MCF 10A (cell line): ENCODE data around the gene RUVBL1. TPM values are rescaled to one million over a fixed set of nuclear protein-coding genes. Genes with fewer than 3 reads are reported as not detected.

Source experiments
- BruUV-seq: library from RNA; stranded (reverse); fragments of 400-500 nt; replicated peaks from 2 replicates; lab custom pipeline; 2021; lab: Mats Ljungman, UMichigan
- CTCF ChIA-PET: fragments of 300-600 bp; sonication (Branson Sonifier 250); formaldehyde crosslinking; extraction: SDS; loops from one replicate; lab custom pipeline; 2021; ENCODE audit warnings: antibody characterized with exemption, inconsistent platforms; lab: Yijun Ruan, JAX
- POLR2A ChIA-PET: fragments of 300-600, 350-650 bp; sonication (Branson Sonifier 250); formaldehyde crosslinking; extraction: SDS; loops from one replicate; lab custom pipeline; 2020; ENCODE audit warnings: antibody characterized with exemption, inconsistent platforms; lab: Yijun Ruan, JAX
- DNase-seq: peaks from one replicate; pipeline ENCODE4 v3.0.0-alpha.2; 2018; ENCODE audit not compliant: unreplicated experiment
- H3K27ac Mint-ChIP-seq: one replicate; pipeline ENCODE4 v1.8.0; 2022; ENCODE audit warnings: mild to moderate bottlenecking, low read depth, mixed read lengths; ENCODE audit not compliant: unreplicated experiment
- H3K27me3 Mint-ChIP-seq: one replicate; pipeline ENCODE4 v1.8.0; 2022; ENCODE audit warnings: mixed read lengths; ENCODE audit not compliant: insufficient read depth, unreplicated experiment
- H3K36me3 Mint-ChIP-seq: one replicate; pipeline ENCODE4 v1.8.0; 2022; ENCODE audit warnings: mild to moderate bottlenecking, moderate library complexity, mixed read lengths; ENCODE audit not compliant: insufficient read depth, unreplicated experiment
- H3K4me1 Mint-ChIP-seq: one replicate; pipeline ENCODE4 v1.8.0; 2022; ENCODE audit warnings: mixed read lengths; ENCODE audit not compliant: insufficient read depth, unreplicated experiment
- H3K4me3 Mint-ChIP-seq: one replicate; pipeline ENCODE4 v1.8.0; 2022; ENCODE audit warnings: mild to moderate bottlenecking, moderate library complexity, mixed read lengths; ENCODE audit not compliant: unreplicated experiment
- H3K9me3 Mint-ChIP-seq: one replicate; pipeline ENCODE4 v1.8.0; 2022; ENCODE audit warnings: mixed read lengths; ENCODE audit not compliant: unreplicated experiment
- CTCF ChIP-seq: fragments of 200-600 bp; IDR thresholded peaks from one replicate; pipeline ENCODE4 v1.8.0; 2022; ENCODE audit warnings: antibody characterized with exemption, mild to moderate bottlenecking; ENCODE audit not compliant: unreplicated experiment
- intact Hi-C: fragments of 100-400 bp; cut with micrococcal nuclease; formaldehyde crosslinking; loops from 2 replicates; pipeline ENCODE4 v1.14.1; 2022
- total RNA-seq: library from RNA; stranded (reverse); gene quantifications from 2 replicates; pipeline ENCODE4 v1.2.3, GENCODE V29; 2022

The RUVBL1 gene
- total RNA-seq, 1 experiment from 2014 or later, result 114 TPM

GRCh38 chr3:128168836-128169235 lies 45.2 kb upstream of the RUVBL1 start:
- no peaks in the 10 kb centered on the region for H3K27me3 Mint-ChIP-seq
- ChIA-PET CTCF (interaction anchor here (0.6 to 0.7 kb wide), 2 partner anchors 179 to 440 kb away, joined by 3 read pairs; no protein-coding TSS in a partner anchor), POLR2A (no interaction called here)
- no peaks in the 10 kb centered on the region for H3K9me3 Mint-ChIP-seq
- H3K36me3 Mint-ChIP-seq, result no peaks in the 10 kb centered on the region
- H3K4me1 Mint-ChIP-seq, result no peaks in the 10 kb centered on the region
- intact Hi-C loops, result no loop called here
- H3K27ac Mint-ChIP-seq, result no peak overlapping the region
- TF ChIP-seq CTCF, result no peak
- BruUV-seq, result no TSS peak
- no peak overlapping the region for H3K4me3 Mint-ChIP-seq
- DNase-seq, result no peak

DNA sequence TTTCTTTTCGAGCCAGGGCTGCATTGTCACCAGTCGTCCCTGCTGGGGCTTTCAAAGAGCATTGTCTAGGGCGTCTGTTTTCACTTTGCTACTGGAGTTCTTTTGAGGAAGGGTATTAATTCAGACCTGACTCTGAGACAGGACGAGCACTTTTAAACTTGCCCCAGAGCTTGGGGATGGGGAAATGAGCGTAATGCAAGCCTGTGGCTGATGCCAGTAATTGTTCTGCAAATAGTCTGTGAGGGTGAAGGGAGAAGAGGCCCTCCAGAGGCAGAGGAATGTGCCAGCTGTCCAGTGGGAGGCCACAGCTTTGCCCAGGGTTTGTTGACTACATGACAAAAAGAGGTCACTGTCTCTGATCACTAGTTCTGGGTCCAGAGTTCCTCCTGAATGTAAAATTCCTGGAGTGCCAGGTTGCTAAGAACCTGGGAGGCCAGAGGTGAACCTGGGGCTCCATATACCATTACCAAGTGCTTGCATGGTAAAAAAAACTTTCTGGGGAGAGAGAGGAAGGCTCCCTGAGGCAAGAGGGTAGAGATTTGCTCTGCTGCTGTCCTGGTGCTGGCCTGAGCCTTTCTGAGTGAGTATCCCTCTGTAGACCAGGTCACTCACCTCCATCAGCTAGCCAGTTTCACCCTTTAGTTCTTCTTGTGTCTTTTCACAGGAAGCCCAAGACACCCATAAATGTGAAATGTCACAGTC lies 44.5 kb upstream of the RUVBL1 start:
- Mint-ChIP-seq H3K9me3 (no peaks in the 10 kb centered on the region), H3K4me3 (no peak overlapping the region), H3K4me1 (no peaks in the 10 kb centered on the region), H3K36me3 (no peaks in the 10 kb centered on the region), H3K27me3 (no peaks in the 10 kb centered on the region), H3K27ac (no peak overlapping the region)
- DNase-seq, result no peak
- TF ChIP-seq CTCF, result no peak
- POLR2A ChIA-PET, result no interaction called here
- BruUV-seq, result no TSS peak
- intact Hi-C loops, result no loop called here
- CTCF ChIA-PET, result interaction anchor here (0.6 to 0.7 kb wide), 4 partner anchors 23 to 440 kb away, joined by 3 read pairs; no protein-coding TSS in a partner anchor

- no peak for DNase-seq
- Mint-ChIP-seq H3K27me3 (no peaks in the 10 kb centered on the region), H3K9me3 (no peaks in the 10 kb centered on the region), H3K4me1 (no peaks in the 10 kb centered on the region), H3K4me3 (no peak overlapping the region), H3K27ac (no peak overlapping the region), H3K36me3 (no peaks in the 10 kb centered on the region)
- no TSS peak for BruUV-seq
- POLR2A ChIA-PET, result no interaction called here
- no peak for TF ChIP-seq CTCF
- CTCF ChIA-PET, result interaction anchor here (0.6 to 0.7 kb wide), 2 partner anchors 23 to 257 kb away, joined by 3 read pairs; no protein-coding TSS in a partner anchor
- intact Hi-C loops, result no loop called here
Observed at GRCh38 chr3:128167646-128167972, 44.0 kb upstream of the RUVBL1 start.

DNA sequence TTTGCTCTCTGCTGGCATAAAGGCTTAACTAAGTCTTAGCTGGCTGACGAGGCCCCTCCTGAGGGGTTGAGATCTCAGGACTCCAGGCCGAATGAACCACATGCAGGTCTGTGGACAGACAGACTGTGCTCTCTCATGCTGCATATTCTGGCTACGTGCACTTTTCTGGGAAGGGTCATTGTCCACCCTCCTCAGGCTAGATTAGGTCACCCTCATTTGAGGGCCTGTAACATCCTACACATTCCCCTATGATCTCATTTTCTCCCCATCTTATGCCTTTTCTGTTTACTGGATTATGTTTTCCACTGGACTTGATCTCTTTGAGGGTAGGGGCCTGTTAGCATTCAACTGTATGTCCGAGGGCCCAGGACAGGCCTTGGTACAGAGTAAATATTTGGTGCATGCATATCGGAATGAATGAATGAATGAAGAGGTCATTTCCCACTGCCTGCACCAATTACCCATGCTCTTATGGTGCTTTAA lies 43.4 kb upstream of the RUVBL1 start:
- TF ChIP-seq CTCF, result no peak
- no peaks in the 10 kb centered on the region for H3K4me1 Mint-ChIP-seq
- intact Hi-C loops, result no loop called here
- no peaks in the 10 kb centered on the region for H3K36me3 Mint-ChIP-seq
- no peaks in the 10 kb centered on the region for H3K27me3 Mint-ChIP-seq
- no peak overlapping the region for H3K4me3 Mint-ChIP-seq
- H3K9me3 Mint-ChIP-seq, result no peaks in the 10 kb centered on the region
- DNase-seq, result no peak
- POLR2A ChIA-PET, result no interaction called here
- BruUV-seq, result no TSS peak
- no peak overlapping the region for H3K27ac Mint-ChIP-seq
- CTCF ChIA-PET, result interaction anchor here (0.7 to 0.9 kb wide), 3 partner anchors 8 to 257 kb away, joined by 3 read pairs; no protein-coding TSS in a partner anchor
